Choroid plexus epithelial cell (primary cell): ENCODE measurements around the gene TUBG1.

Source experiments
- DNase-seq: peaks from one replicate; pipeline ENCODE4 v3.0.0-alpha.2; 2010; ENCODE audit warnings: low read depth
- H3K4me3 ChIP-seq: 2 replicates; pipeline ENCODE4 v1.5.1; 2011; ENCODE audit warnings: low read depth, mild to moderate bottlenecking, control low read depth, low read length, moderate library complexity
- TF ChIP-seq, protein P1 (sequence below): conservative IDR thresholded peaks from 2 replicates; pipeline ENCODE4 v1.5.1; 2011; ENCODE audit warnings: low read depth, mild to moderate bottlenecking, control low read depth, inconsistent platforms, low read length, moderate library complexity

Gene TUBG1

GRCh38 chr17:42579794-42580551 lies 29.5 kb upstream of the TUBG1 start:
- TF ChIP-seq, protein P1, sequence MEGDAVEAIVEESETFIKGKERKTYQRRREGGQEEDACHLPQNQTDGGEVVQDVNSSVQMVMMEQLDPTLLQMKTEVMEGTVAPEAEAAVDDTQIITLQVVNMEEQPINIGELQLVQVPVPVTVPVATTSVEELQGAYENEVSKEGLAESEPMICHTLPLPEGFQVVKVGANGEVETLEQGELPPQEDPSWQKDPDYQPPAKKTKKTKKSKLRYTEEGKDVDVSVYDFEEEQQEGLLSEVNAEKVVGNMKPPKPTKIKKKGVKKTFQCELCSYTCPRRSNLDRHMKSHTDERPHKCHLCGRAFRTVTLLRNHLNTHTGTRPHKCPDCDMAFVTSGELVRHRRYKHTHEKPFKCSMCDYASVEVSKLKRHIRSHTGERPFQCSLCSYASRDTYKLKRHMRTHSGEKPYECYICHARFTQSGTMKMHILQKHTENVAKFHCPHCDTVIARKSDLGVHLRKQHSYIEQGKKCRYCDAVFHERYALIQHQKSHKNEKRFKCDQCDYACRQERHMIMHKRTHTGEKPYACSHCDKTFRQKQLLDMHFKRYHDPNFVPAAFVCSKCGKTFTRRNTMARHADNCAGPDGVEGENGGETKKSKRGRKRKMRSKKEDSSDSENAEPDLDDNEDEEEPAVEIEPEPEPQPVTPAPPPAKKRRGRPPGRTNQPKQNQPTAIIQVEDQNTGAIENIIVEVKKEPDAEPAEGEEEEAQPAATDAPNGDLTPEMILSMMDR = no peak

GRCh38 chr17:42581744-42582270 lies 27.7 kb upstream of the TUBG1 start:
- TF ChIP-seq, protein P1 = no peak
- no peak overlapping the region for H3K4me3 ChIP-seq
- DNase-seq = no peak

More at GRCh38 chr17:42579794-42580551, 29.5 kb upstream of the TUBG1 start:
- no peak for DNase-seq
- H3K4me3 ChIP-seq = no peak overlapping the region

GRCh38 chr17:42584880-42585279 lies 24.6 kb upstream of the TUBG1 start:
- H3K4me3 ChIP-seq = no peak overlapping the region
- no peak for DNase-seq
- TF ChIP-seq, protein P1 = no peak

DNA sequence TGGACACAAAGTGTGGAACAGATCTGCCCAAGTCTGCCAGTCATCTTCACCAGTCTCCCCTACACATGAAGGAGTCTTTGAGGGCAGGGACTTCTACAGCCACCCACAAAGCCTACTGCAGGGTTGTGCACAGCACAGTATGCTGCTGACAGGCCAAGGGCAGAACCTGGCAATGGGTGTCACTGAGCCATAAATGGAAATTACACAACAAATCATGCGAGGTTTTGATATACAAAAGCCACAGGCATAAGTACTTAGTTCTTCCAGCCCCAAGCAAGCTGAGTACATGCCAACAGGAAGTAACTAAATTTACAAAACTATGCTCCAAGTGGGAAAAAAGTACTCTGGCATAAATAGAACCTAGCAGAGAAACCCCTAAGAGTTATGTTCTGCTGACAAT lies 24.1 kb upstream of the TUBG1 start:
- H3K4me3 ChIP-seq = no peak overlapping the region
- TF ChIP-seq, protein P1 = no peak
- peak; percentile 24 for DNase-seq

GRCh38 chr17:42586514-42587230 lies 22.8 kb upstream of the TUBG1 start:
- TF ChIP-seq, protein P1 = no peak

GRCh38 chr17:42590886-42591285 lies 18.6 kb upstream of the TUBG1 start:
- H3K4me3 ChIP-seq = no peak overlapping the region
- TF ChIP-seq, protein P1 = no peak
- no peak for DNase-seq

More at GRCh38 chr17:42586514-42587230, 22.8 kb upstream of the TUBG1 start:
- DNase-seq = no peak
- H3K4me3 ChIP-seq = no peak overlapping the region

DNA sequence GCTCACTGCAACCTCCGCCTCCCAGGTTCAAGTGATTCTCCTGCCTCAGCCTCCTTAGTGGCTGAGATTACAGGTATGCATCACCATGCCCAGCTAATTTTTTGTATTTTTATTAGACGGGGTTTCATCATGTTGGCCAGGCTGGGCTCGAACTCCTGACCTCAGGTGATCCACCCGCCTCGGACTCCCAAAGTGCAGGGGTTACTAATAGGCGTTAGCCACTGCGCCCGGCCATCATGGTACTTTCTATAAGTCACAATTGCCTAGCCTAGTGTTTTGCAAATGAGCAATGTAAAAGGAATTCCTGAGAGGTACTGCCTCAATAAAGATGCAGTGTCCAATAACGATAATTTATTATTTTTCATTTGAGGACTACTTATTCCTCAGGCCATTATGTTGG lies 18.1 kb upstream of the TUBG1 start:
- TF ChIP-seq, protein P1 = no peak
- no peak for DNase-seq
- no peak overlapping the region for H3K4me3 ChIP-seq
